ENCODE data around the gene MLYCD.

MLYCD gene

GRCh38 chr16:83899978-83900377 lies 1.1 kb downstream of the MLYCD start:
- no peak for DNase-seq

- no peak for DNase-seq
These were observed 1.7 kb downstream of the MLYCD start for GRCh38 chr16:83900571-83900970.

GRCh38 chr16:83901101-83901500 lies 2.2 kb downstream of the MLYCD start:
- DNase-seq: no peak

GRCh38 chr16:83903751-83904150 lies 4.8 kb downstream of the MLYCD start:
- no peak for DNase-seq

- DNase-seq: no peak
These were observed 7.8 kb downstream of the MLYCD start for GRCh38 chr16:83906683-83907082.

GRCh38 chr16:83907111-83907510 lies 8.2 kb downstream of the MLYCD start:
- DNase-seq: no peak

- DNase-seq: no peak
These were observed 8.8 kb downstream of the MLYCD start for GRCh38 chr16:83907631-83908250.

- DNase-seq: no peak
These were observed 9.9 kb downstream of the MLYCD start for GRCh38 chr16:83908798-83909197.

- no peak for DNase-seq
These were observed 12.4 kb downstream of the MLYCD start for GRCh38 chr16:83911290-83911689.

GRCh38 chr16:83912519-83913244 lies 13.8 kb downstream of the MLYCD start:
- no peak for DNase-seq

- DNase-seq: no peak
These were observed 14.3 kb downstream of the MLYCD start for GRCh38 chr16:83913245-83913633.

- DNase-seq: no peak
These were observed 15.3 kb downstream of the MLYCD start for GRCh38 chr16:83914091-83914710.

GRCh38 chr16:83915081-83915480 lies 16.2 kb downstream of the MLYCD start:
- DNase-seq: no peak

- DNase-seq: no peak
These were observed 16.6 kb downstream of the MLYCD start for GRCh38 chr16:83915491-83915890.

- DNase-seq: no peak
These were observed 18.5 kb downstream of the MLYCD start for GRCh38 chr16:83917152-83918120.

GRCh38 chr16:83920894-83921491 lies 22.1 kb downstream of the MLYCD start:
- no peak for DNase-seq

- no peak for DNase-seq
These were observed 24.9 kb downstream of the MLYCD start for GRCh38 chr16:83923581-83924365.

GRCh38 chr16:83924686-83925085 lies 25.8 kb downstream of the MLYCD start:
- no peak for DNase-seq

- DNase-seq: no peak
These were observed 26.4 kb downstream of the MLYCD start for GRCh38 chr16:83925095-83925905.

GRCh38 chr16:83925957-83926725 lies 27.2 kb downstream of the MLYCD start:
- no peak for DNase-seq
